Adrenal gland (tissue), 12 donors: ENCODE results near the gene KYNU. TPM values are rescaled to one million over a fixed set of nuclear protein-coding genes. Genes with fewer than 3 reads are reported as not detected.

ENCODE experiments used
- DNase-seq, 7 donors: peaks; one replicate each; pipeline ENCODE4 v3.0.0-alpha.2; 2019 to 2020
- H3K27ac ChIP-seq, 5 donors: fragments of 200-600 bp; sonication (generic) in 4 of 5; 1 replicate in 3 of 5; 2 replicates in 2 of 5; pipeline versions ENCODE4 v1.5.1 to v1.8.0; 2016 to 2020; ENCODE audit warnings: mild to moderate bottlenecking in 1 of 5
- H3K27me3 ChIP-seq: fragments of 200-600 bp; 2 replicates; pipeline ENCODE4 v1.8.0; 2021
- H3K36me3 ChIP-seq, 2 donors: fragments of 200-600 bp; replicated peaks in 1 of 2; 1 replicate in 1 of 2; 2 replicates in 1 of 2; pipeline versions ENCODE4 v1.5.1 to v1.8.0; 2018 to 2022
- H3K4me1 ChIP-seq, 2 donors: fragments of 200-600 bp; replicated peaks in 1 of 2; 1 replicate in 1 of 2; 2 replicates in 1 of 2; pipeline versions ENCODE4 v1.5.1 to v1.8.0; 2018 to 2021
- H3K4me3 ChIP-seq, 4 donors: fragments of 200-600 bp; sonication (generic) in 3 of 4; one replicate each; pipeline ENCODE4 v1.5.1; 2016 to 2018
- H3K9me3 ChIP-seq, 3 donors: fragments of 200-600 bp; sonication (generic) in 1 of 3; replicated peaks in 1 of 3; 1 replicate in 2 of 3; 2 replicates in 1 of 3; pipeline versions ENCODE4 v1.5.1 to v1.8.0; 2016 to 2021
- CTCF ChIP-seq, 6 experiments: fragments of 450-650 bp in 4 of 6; fragments of 200-600 bp in 2 of 6; sonication (generic) in 1 of 6; IDR thresholded peaks; 1 replicate in 5 of 6; 2 replicates in 1 of 6; pipeline versions ENCODE4 v1.5.1 to v1.8.0; 2016 to 2021; ENCODE audit warnings: antibody characterized with exemption in 6 of 6, mild to moderate bottlenecking in 2 of 6, moderate library complexity in 1 of 6
- POLR2A ChIP-seq, 2 donors: fragments of 450-650 bp; IDR thresholded peaks; one replicate each; pipeline ENCODE4 v1.6.1; 2017; ENCODE audit warnings: antibody characterized with exemption in 2 of 2, mild to moderate bottlenecking in 2 of 2, moderate library complexity in 1 of 2
- WGBS, 4 donors: extraction: QIAGEN DNeasy Blood & Tissue Kit in 2 of 4; methylation state at CpG; one replicate each; pipeline versions ENCODE4 v1.1.5 to v1.1.7; 2013 to 2017; 5-methylcytosine and 5-hydroxymethylcytosine counted together
- intact Hi-C, 2 donors: fragments of 100-400 bp; cut with DNase I; formaldehyde crosslinking; loops; one replicate each; pipeline versions ENCODE4 v1.14.1 to v1.15.0; 2022 to 2023
- polyA plus RNA-seq, 3 donors: library from polyadenylated mRNA; stranded (reverse); fragments of 200-250 nt in 2 of 3; fragments of 350-450 nt in 1 of 3; fragmentation: Illumina TruSeq in 1 of 3; extraction: RNeasy Lipid Tissue Mini Kit (QIAGEN cat#74804) in 1 of 3; gene quantifications; one replicate each; pipeline ENCODE4 v1.2.3, GENCODE V29; 2013 to 2014
- total RNA-seq, 9 donors: library from RNA; depleted of rRNA in 4 of 9; stranded (reverse); fragments of >200 nt in 4 of 9; fragments of 120-200 nt in 1 of 9; fragmentation: NEBNext Ultra II Directional in 1 of 9; extraction: Animal tissue kit (Norgen Biotek cat#: 25700) in 1 of 9; gene quantifications; one replicate each; pipeline versions ENCODE4 v1.1.0 to v1.2.4, GENCODE V29; 2013 to 2023
- donor health status: healthy with polysubstance abuse.
- donor health status: Bipolar disorder and iron deficiency.
- donor health status: DM: yes; HTN: yes; CAD: no.
- donor health status: DM: no; HTN: no; CAD: no.
- donor health status: DM: no; HTN: no; CAD: no.
- donor health status: DM: yes; HTN: yes; CAD: no.

The KYNU gene
- total and polyA plus RNA-seq, 12 donors = 1.9 to 30.2 (median 9.2) TPM

- Histone ChIP-seq H3K9me3 (no peaks in the 10 kb centered on the region), H3K36me3 (no peaks in the 10 kb centered on the region), H3K4me1 (no peaks in the 10 kb centered on the region), H3K4me3 (no peak overlapping the region), H3K27ac (no peak overlapping the region), H3K27me3 (no peaks in the 10 kb centered on the region)
- intact Hi-C loops = no loop called here
- DNase-seq = no peak
- WGBS, 4 donors = 93 to 95% (median 95%) methylated on average over 5 of the region's 5 CpGs
- TF ChIP-seq POLR2A (IDR thresholded peaks at IDR 0.05) = no peak
- TF ChIP-seq CTCF (IDR thresholded peaks at IDR 0.05) = no peak
Observed at GRCh38 chr2:142933916-142934315, 56.5 kb downstream of the KYNU start.

GRCh38 chr2:142935563-142936089, 58.2 kb downstream of the KYNU start:
- no peak overlapping the region for H3K27ac ChIP-seq
- no peaks in the 10 kb centered on the region for H3K9me3 ChIP-seq
- no peak overlapping the region for H3K4me3 ChIP-seq
- TF ChIP-seq POLR2A (IDR thresholded peaks at IDR 0.05) = no peak
- no peak for TF ChIP-seq CTCF (IDR thresholded peaks at IDR 0.05)
- H3K4me1 ChIP-seq = no peaks in the 10 kb centered on the region
- no peaks in the 10 kb centered on the region for H3K27me3 ChIP-seq
- H3K36me3 ChIP-seq = no peaks in the 10 kb centered on the region
- WGBS, 4 donors = 91 to 96% (median 93%) methylated on average over 10 of the region's 10 CpGs
- intact Hi-C loops = no loop called here
- DNase-seq = no peak

DNA sequence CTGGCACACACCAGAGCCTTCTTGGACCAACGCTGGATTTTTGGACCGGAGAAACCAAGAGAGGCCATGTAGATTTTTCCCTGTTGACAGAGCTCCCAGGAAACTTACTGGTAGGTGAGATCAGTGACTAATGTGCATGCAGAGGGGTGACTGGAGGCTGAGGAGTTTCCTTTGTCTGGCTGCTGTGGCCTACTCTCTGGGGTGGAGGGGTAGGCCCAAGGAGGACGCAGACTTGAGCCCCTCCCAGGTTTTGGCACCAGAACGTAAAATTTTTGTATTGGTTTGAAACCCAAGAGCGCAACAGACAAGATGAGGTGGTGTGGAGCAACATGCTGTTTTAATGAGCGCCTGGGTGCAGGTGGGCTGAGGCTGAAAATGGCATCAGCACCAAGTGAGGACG, 59.2 kb downstream of the KYNU start:
- Histone ChIP-seq H3K9me3 (no peaks in the 10 kb centered on the region), H3K36me3 (no peaks in the 10 kb centered on the region), H3K4me1 (no peaks in the 10 kb centered on the region), H3K4me3 (no peak overlapping the region), H3K27ac (no peak overlapping the region), H3K27me3 (no peaks in the 10 kb centered on the region)
- intact Hi-C loops = no loop called here
- WGBS, 4 donors = 81 to 98% (median 95%) methylated on average over 5 to 7 of the region's 7 CpGs
- no peak for DNase-seq
- TF ChIP-seq POLR2A (IDR thresholded peaks at IDR 0.05) (no peak), CTCF (IDR thresholded peaks at IDR 0.05) (no peak)

GRCh38 chr2:142937347-142937746, 59.9 kb downstream of the KYNU start:
- Histone ChIP-seq H3K27me3 (no peaks in the 10 kb centered on the region), H3K36me3 (no peaks in the 10 kb centered on the region), H3K4me3 (no peak overlapping the region), H3K9me3 (no peaks in the 10 kb centered on the region), H3K27ac (no peak overlapping the region), H3K4me1 (no peaks in the 10 kb centered on the region)
- 75 to 97% (median 84%) methylated on average over 3 of the region's 3 CpGs for WGBS, 4 donors
- TF ChIP-seq CTCF (IDR thresholded peaks at IDR 0.05) = no peak
- no peak for TF ChIP-seq POLR2A (IDR thresholded peaks at IDR 0.05)
- DNase-seq = no peak
- intact Hi-C loops = no loop called here
